HG02885 (cell line): ENCODE measurements around the gene NOS2.
"Not testable (repeated sequence)": the region's sequence is repeated elsewhere in the genome, so short reads cannot be mapped to it uniquely, and the experiment has no call there.

Experiments used
- ATAC-seq: cut with Tn5 transposase; IDR thresholded peaks from one replicate; pipeline ENCODE4 v1.9.1; 2021; ENCODE audit warnings: mild to moderate bottlenecking; ENCODE audit not compliant: unreplicated experiment, poor library complexity

Gene NOS2

DNA sequence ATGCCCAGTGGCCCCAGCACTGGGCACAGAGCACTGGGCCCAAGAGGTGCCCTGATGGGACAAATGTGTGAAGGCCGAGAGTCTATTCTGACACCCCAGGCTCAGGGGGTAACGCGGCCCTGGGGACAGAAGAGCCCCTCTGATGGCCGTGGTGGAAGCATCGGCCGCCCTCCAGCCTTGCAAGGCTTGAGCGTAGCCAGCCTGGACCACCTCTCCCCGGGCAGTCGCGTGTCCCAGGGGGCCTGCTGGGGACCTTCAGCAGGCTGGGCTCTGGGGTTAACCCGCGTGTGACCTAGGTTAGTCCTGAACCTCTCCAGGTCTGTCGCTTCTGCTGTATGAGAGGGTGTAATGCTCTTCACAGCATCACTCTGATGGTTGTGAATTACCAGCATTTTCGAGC lies 40.8 kb downstream of the NOS2 start:
- ATAC-seq: no peak

GRCh38 chr17:27756467-27757371 lies 43.6 kb downstream of the NOS2 start:
- no peak for ATAC-seq

- ATAC-seq: no peak
Observed at GRCh38 chr17:27755706-27756466, 44.4 kb downstream of the NOS2 start.

GRCh38 chr17:27754549-27754948 lies 45.8 kb downstream of the NOS2 start:
- ATAC-seq: no peak

DNA sequence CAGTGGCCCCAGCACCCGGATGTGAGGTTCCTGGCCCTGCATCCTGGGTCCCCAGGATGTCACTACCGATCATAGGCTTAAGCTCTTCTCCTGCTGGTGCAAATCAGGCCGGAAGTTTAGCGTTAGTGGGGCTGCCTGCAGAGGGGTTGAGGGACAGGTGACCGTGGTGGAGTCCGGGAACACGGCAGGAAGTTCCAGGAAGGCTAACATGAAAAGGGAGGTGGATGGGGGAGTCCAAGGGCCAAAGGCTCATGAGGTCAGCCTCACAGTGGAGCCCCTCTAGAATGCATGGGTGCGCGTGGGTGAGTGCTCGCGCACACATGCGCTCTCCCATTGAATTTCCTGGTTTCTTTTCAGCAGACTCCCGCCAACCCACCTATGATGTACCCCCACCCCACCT lies 46.6 kb downstream of the NOS2 start:
- not testable (repeated sequence) for ATAC-seq

GRCh38 chr17:27752831-27753619 lies 47.3 kb downstream of the NOS2 start:
- not testable (repeated sequence) for ATAC-seq

- ATAC-seq: no peak
Observed at GRCh38 chr17:27751622-27752490, 48.5 kb downstream of the NOS2 start.

DNA sequence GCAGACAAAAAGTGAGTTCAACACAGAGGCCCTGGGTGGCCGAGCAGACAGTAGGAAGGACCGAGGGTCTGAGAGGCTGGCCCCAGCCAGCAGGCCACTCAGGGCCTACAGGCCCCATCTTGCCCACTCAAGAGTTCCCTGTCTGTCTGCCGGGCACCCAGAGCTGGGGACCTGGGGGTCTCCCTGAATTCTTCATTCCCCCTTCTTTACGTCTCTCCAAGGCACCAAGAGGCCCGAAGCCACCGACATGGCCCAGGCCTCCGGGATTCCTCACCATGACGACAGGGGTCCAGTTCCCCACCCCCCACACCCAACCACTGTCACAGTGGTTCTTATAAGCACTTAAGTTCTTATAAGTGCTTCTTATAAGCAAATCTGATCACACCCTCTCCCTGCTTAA lies 49.2 kb downstream of the NOS2 start:
- ATAC-seq: no peak

- not testable (repeated sequence) for ATAC-seq
Observed at GRCh38 chr17:27749562-27750150, 50.7 kb downstream of the NOS2 start.

- ATAC-seq: no peak
Observed at GRCh38 chr17:27748360-27748825, 51.9 kb downstream of the NOS2 start.

DNA sequence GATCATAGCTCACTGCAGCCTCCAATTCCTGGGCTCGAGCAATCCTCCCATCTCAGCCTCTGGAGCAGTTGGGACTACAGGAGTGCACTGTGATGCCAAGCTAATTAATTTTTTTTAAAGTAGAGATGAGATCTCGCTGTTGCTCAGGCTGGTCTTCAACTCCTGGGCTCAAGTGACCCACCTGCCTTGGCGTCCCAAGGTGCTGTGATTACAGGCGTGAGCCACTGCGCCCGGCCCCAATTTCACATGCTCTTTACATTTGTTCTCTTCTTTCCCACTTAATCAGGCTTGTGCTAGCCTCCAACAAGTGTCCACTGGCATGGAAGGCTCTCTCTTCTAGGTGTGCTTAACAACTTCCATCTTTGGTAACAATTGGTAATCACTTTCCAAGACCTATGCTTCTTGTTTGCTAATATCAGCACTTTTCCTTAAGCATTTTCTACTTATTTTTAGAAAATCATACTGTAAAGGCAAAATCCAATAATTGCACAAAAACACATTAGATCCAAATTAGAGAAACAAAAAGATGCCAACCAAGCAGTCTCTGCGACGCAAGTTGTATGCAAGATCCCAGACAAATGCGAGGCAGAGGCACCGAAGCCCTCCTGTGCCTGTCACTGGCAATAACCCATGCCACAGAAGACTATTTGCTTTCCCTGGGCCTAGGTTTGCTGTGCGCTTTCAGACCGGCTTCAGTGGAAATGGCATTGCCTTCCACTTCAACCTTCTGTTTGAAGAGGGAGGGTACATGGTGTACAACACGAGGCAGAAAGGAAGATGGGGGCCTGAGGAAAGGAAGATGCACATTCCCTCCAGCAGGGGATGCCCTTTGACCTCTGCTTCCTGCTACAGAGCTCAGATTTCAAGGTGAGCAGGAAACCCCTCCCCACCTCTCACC lies 52.6 kb downstream of the NOS2 start:
- no peak for ATAC-seq

GRCh38 chr17:27746881-27747280 lies 53.4 kb downstream of the NOS2 start:
- ATAC-seq: no peak

DNA sequence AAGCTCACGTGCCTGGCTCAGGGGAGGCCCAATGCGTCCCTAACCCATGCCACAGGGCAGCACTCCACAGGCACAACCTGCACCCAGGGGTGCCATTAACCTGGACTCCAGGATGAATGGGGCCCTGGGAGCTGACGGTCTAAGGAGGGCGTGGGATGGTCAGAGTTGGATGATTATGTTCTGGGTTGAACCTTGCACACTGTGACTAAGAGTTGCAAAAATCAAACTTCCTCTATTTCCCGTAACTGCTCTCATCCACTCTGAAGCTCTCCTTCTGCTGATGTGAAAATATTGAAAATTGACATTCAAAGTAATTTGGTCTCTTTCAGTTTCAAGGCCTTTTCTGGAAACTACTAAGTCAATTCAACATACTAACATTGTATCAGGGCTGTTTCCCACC lies 54.0 kb downstream of the NOS2 start:
- not testable (repeated sequence) for ATAC-seq

DNA sequence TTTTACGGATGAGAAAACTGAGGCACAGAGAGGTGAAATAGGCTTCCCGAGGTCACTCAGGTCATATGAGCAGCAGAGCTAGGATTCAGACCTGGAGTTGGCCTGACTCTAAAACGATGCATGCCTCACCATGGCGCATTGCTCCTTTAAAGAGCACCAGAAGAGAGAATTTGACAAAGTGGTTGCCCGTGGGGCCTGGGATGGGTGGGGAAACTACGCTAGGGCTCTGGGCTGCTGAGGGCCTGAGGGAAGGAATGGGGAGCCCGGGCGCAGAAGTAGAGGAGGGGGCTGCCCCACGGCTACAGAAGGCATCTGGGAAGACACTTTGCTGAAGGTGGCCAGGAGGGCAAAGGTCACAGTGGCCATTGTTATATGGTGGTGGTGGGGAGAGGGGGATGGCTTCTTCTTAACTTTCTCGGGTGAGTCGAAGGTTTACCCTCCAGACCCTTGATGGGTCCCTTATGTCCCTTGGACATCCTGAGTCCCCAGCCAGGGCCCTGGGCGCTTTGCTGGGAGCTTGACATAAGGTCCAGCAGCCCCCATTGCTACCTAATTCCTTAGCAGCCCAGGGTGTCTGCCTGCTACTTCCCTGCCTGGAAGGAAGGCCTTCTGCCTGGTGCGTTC lies 55.0 kb downstream of the NOS2 start:
- not testable (repeated sequence) for ATAC-seq

DNA sequence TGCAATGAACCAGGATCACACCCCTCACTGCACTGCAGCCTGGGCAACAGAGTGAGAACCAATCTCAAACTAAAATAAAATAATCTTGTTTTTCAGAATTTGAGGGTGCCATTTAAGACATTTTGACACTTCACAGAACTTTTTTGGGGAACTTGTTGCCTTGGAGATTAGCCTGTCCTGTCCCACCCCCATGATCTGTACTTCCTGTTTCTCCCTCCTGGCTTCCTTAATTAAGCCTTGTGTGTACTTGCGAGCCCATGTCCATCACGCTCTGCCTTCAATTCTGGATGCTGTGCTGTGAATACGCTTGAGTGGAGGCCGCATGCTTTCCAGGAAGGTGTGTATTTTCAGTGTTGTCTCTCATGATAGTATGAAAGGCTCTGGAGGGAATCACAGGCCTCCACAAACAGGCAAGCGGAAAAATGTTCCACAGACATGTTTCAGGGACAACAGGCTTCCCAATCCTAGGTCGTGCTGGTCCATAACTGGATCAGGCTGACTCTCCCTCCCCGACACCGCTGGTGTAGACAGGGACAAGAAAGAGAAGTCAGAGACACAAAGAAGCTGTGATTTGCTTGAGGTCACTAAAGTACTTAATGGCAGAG lies 56.9 kb downstream of the NOS2 start:
- ATAC-seq: no peak

DNA sequence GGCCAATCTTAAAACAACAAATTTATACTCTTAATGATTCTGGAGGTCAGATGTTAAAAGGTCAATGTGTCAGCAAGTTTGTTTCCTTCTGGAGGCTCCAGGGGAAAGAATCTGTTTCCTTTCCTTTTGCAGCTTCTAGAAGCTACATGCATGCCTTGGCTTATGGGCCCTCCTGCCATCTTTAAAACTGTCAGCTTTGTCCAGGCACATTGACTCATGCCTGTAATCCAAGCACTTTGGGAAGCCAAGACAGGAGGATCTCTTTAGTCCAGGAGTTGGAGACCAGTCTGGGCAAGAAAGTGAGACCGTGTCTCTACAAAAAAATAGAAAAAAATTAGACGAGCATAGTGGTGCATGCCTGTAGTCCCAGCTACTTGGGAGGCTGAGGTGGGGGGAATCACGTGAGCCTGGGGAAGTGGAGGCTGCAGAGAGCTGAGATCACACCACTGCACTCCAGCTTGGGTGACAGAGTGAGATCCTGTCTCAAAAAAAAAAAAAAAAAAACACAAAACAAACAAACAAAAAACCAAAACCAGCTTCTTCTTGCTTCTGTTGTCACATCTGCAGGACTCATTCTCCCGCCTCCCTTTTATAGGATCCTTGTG lies 58.3 kb downstream of the NOS2 start:
- no peak for ATAC-seq

DNA sequence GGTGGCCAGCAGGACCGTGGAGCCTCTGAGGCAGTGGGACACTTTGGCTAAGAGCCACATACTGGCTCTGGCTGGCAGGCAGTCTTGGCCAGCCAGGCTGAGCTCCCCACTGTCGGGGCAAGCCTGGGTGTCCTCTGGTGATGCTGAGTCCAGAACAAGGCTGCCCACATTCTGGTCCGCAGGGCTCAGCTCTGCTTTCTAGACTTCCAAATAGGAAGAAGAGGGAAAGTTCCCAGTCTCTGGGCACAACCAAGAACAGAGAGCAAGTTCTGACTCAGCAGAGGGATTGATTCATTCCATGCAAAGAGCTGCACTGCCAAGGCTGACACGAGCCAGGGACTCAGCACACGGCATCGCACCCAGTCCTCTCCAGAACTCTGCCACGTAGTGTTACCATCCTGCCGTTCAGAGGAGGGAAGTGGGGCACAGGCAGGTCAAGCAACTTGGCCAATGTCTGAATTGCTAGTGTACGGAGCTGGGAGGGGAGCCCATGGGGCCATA lies 58.9 kb downstream of the NOS2 start:
- ATAC-seq: no peak
